DMS114 treated with DMSO at 0.1 percent for 48 hours (cell line): ENCODE results near the gene MACROD1.
"Not testable (repeated sequence)": the region's sequence is repeated elsewhere in the genome, so short reads cannot be mapped to it uniquely, and the experiment has no call there.

ENCODE experiments used
- DNase-seq: peaks from one replicate; lab custom pipeline; 2025; ENCODE audit not compliant: unreplicated experiment; lab: John Stamatoyannopoulos, UW

Gene MACROD1

DNA sequence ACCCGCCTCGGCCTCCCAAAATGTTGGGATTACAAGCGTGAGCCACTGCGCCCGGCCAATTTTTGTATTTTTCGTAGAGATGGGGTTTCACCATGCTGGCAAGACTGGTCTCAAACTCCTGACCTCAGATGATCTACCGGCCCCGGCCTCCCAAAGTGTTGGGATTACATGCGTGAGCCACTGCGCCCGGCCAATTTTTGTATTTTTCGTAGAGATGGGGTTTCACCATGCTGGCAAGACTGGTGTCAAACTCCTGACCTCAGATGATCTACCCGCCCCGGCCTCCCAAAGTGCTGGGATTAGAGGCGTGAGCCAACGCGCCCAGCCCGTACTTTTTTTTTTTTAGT lies 192.0 kb downstream of the MACROD1 start:
- not testable (repeated sequence) for DNase-seq

GRCh38 chr11:63970902-63971301 lies 195.0 kb downstream of the MACROD1 start:
- no peak for DNase-seq

- DNase-seq: no peak
These were observed 196.5 kb downstream of the MACROD1 start for GRCh38 chr11:63969461-63969860.

DNA sequence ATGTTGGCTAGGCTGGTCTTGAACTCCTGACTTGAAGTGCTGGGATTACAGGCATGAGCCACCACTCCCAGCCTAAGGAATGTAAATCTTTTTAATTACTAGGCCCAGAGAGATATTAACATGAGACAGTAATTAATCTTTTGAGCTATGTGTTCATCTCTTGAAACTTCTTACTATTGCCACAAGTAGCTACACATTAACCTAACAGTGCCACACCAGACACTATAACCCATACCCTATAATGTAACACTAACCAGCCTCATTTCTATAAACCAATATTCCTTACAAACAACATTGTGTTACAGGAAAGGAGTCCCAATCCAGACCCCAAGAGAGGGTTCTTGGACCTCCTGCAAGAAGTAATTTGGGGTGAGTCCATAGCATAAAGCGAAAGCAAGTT lies 199.5 kb downstream of the MACROD1 start:
- DNase-seq: no peak

DNA sequence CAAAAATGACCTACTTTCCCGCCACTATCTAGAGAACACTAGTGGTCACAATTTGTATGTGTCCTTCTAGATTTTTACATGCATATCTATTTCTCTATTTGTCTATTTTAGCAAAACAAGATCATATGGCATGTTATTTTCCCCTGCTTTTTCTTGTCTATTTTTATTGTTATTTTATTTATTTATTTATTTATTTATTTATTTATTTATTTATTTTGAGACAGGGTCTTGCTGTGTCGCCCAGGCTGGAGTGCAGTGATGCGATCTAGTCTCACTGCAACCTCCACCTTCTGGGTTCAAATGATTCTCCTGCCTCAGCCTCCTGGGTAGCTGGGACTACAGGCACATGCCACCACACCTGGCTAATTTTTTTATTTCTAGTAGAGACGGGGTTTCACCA lies 202.0 kb downstream of the MACROD1 start:
- DNase-seq: not testable (repeated sequence)

- DNase-seq: no peak
These were observed 204.1 kb downstream of the MACROD1 start for GRCh38 chr11:63961608-63962412.

- no peak for DNase-seq
These were observed 207.9 kb downstream of the MACROD1 start for GRCh38 chr11:63958008-63958407.

- DNase-seq: no peak
These were observed 213.3 kb downstream of the MACROD1 start for GRCh38 chr11:63952570-63952969.

- DNase-seq: no peak
These were observed 214.0 kb downstream of the MACROD1 start for GRCh38 chr11:63951779-63952536.
